Parathyroid adenoma (tissue), 2 donors: ENCODE results near the gene ENTHD1.

Source experiments
- H2AFZ ChIP-seq: fragments of 300-600 bp; sonication (generic); one replicate; pipeline ENCODE4 v1.7.0; 2017; ENCODE audit warnings: antibody characterized with exemption, mild to moderate bottlenecking
- H3K27ac ChIP-seq: fragments of 300-600 bp; sonication (generic); one replicate; pipeline ENCODE4 v1.7.0; 2017
- H3K27me3 ChIP-seq: fragments of 300-600 bp; sonication (generic); one replicate; pipeline ENCODE4 v1.7.0; 2017; ENCODE audit warnings: low read length; ENCODE audit not compliant: control insufficient read depth, insufficient read depth
- H3K36me3 ChIP-seq: fragments of 300-600 bp; sonication (generic); one replicate; pipeline ENCODE4 v1.7.0; 2017; ENCODE audit warnings: low read length; ENCODE audit not compliant: control insufficient read depth, insufficient read depth
- H3K4me1 ChIP-seq: fragments of 300-600 bp; sonication (generic); one replicate; pipeline ENCODE4 v1.7.0; 2017; ENCODE audit warnings: control low read depth
- H3K4me2 ChIP-seq: fragments of 300-600 bp; sonication (generic); one replicate; pipeline ENCODE4 v1.7.0; 2017; ENCODE audit warnings: low read length
- H3K4me3 ChIP-seq: fragments of 300-600 bp; sonication (generic); one replicate; pipeline ENCODE4 v1.7.0; 2017; ENCODE audit warnings: low read depth, low read length
- H3K79me2 ChIP-seq: fragments of 300-600 bp; sonication (generic); one replicate; pipeline ENCODE4 v1.7.0; 2017; ENCODE audit warnings: control low read depth
- H3K9ac ChIP-seq: fragments of 300-600 bp; sonication (generic); one replicate; pipeline ENCODE4 v1.7.0; 2017; ENCODE audit warnings: mild to moderate bottlenecking
- H3K9me3 ChIP-seq: fragments of 300-600 bp; sonication (generic); one replicate; pipeline ENCODE4 v1.7.0; 2017; ENCODE audit warnings: low read length; ENCODE audit not compliant: control insufficient read depth
- CTCF ChIP-seq: fragments of 300-600 bp; sonication (generic); IDR thresholded peaks from one replicate; pipeline ENCODE4 v1.7.0; 2017; ENCODE audit warnings: antibody characterized with exemption, mild to moderate bottlenecking
- donor health status: primary hyperparathyroidism.

Gene ENTHD1

GRCh38 chr22:39914584-39914983 lies 21.0 kb upstream of the ENTHD1 start:
- TF ChIP-seq CTCF = no peak
- H3K4me1 ChIP-seq = no peaks in the 10 kb centered on the region
- H3K79me2 ChIP-seq = no peaks in the 10 kb centered on the region
- no peaks in the 10 kb centered on the region for H3K36me3 ChIP-seq
- H3K9me3 ChIP-seq = no peaks in the 10 kb centered on the region
- no peak overlapping the region for H3K4me3 ChIP-seq
- no peak overlapping the region for H3K27ac ChIP-seq
- H3K27me3 ChIP-seq = no peaks in the 10 kb centered on the region
- no peak overlapping the region for H2AFZ ChIP-seq
- H3K9ac ChIP-seq = no peak overlapping the region
- H3K4me2 ChIP-seq = no peak overlapping the region

- Histone ChIP-seq H3K4me1 (no peaks in the 10 kb centered on the region), H3K27me3 (no peaks in the 10 kb centered on the region), H3K9me3 (no peaks in the 10 kb centered on the region), H2AFZ (no peak overlapping the region), H3K9ac (no peak overlapping the region), H3K4me2 (no peak overlapping the region), H3K79me2 (no peaks in the 10 kb centered on the region), H3K4me3 (no peak overlapping the region), H3K36me3 (no peaks in the 10 kb centered on the region), H3K27ac (no peak overlapping the region)
- no peak for TF ChIP-seq CTCF
Measured at GRCh38 chr22:39913886-39914285, 20.3 kb upstream of the ENTHD1 start.

- H3K4me2 ChIP-seq = no peak overlapping the region
Measured at GRCh38 chr22:39913321-39913720, 19.8 kb upstream of the ENTHD1 start.

GRCh38 chr22:39910876-39911613 lies 17.5 kb upstream of the ENTHD1 start:
- no peaks in the 10 kb centered on the region for H3K79me2 ChIP-seq
- no peak overlapping the region for H2AFZ ChIP-seq
- no peak for TF ChIP-seq CTCF
- H3K4me3 ChIP-seq = no peak overlapping the region
- H3K9ac ChIP-seq = no peak overlapping the region
- H3K36me3 ChIP-seq = no peaks in the 10 kb centered on the region
- H3K4me1 ChIP-seq = no peaks in the 10 kb centered on the region
- H3K27me3 ChIP-seq = no peaks in the 10 kb centered on the region
- no peak overlapping the region for H3K4me2 ChIP-seq
- no peak overlapping the region for H3K27ac ChIP-seq
- H3K9me3 ChIP-seq = no peaks in the 10 kb centered on the region

More at GRCh38 chr22:39913321-39913720, 19.8 kb upstream of the ENTHD1 start:
- no peaks in the 10 kb centered on the region for H3K9me3 ChIP-seq
- H3K79me2 ChIP-seq = no peaks in the 10 kb centered on the region
- no peak overlapping the region for H3K4me3 ChIP-seq
- no peak for TF ChIP-seq CTCF
- H3K27ac ChIP-seq = no peak overlapping the region
- H2AFZ ChIP-seq = no peak overlapping the region
- no peaks in the 10 kb centered on the region for H3K27me3 ChIP-seq
- H3K4me1 ChIP-seq = no peaks in the 10 kb centered on the region
- no peak overlapping the region for H3K9ac ChIP-seq
- no peaks in the 10 kb centered on the region for H3K36me3 ChIP-seq

GRCh38 chr22:39908737-39909136 lies 15.2 kb upstream of the ENTHD1 start:
- H3K36me3 ChIP-seq = no peaks in the 10 kb centered on the region
- no peaks in the 10 kb centered on the region for H3K79me2 ChIP-seq
- no peak overlapping the region for H3K27ac ChIP-seq
- no peak overlapping the region for H3K4me3 ChIP-seq
- no peaks in the 10 kb centered on the region for H3K4me1 ChIP-seq
- H2AFZ ChIP-seq = no peak overlapping the region
- TF ChIP-seq CTCF = no peak
- no peak overlapping the region for H3K4me2 ChIP-seq
- no peaks in the 10 kb centered on the region for H3K27me3 ChIP-seq
- H3K9me3 ChIP-seq = no peaks in the 10 kb centered on the region
- no peak overlapping the region for H3K9ac ChIP-seq
